HepG2 (cell line): ENCODE data around the gene AGPAT2. TPM values are rescaled to one million over a fixed set of nuclear protein-coding genes. Genes with fewer than 3 reads are reported as not detected.

Source experiments
- ATAC-seq: fragments of 200-7000 bp; cut with Tn5 transposase; 3 replicates; pipeline ENCODE4 v1.9.1; 2020; ENCODE audit warnings: mild to moderate bottlenecking, moderate library complexity
- BruUV-seq: library from RNA; stranded (reverse); fragments of 400-500 nt; replicated peaks from 2 replicates; lab custom pipeline; 2021; lab: Mats Ljungman, UMichigan
- CTCF ChIA-PET: fragments of 300-600 bp; formaldehyde crosslinking; extraction: SDS; loops from one replicate; lab custom pipeline; 2021; ENCODE audit warnings: low total read pairs, inconsistent platforms, low intra/inter-chr PET ratio; lab: Yijun Ruan, JAX
- POLR2A ChIA-PET: fragments of 350-600 bp; sonication (Branson Sonifier 250); formaldehyde crosslinking; loops from one replicate; lab custom pipeline; 2020; ENCODE audit warnings: antibody characterized with exemption, inconsistent platforms; lab: Yijun Ruan, JAX
- DNase-seq: peaks from one replicate; pipeline ENCODE4 v3.0.0-alpha.2; 2015; ENCODE audit warnings: low spot score
- FAIRE-seq: peaks from 3 replicates; lab custom pipeline; 2011; peaks lifted over from hg19 to GRCh38; lab: Jason Lieb, UNC
- H2AFZ ChIP-seq: one replicate; pipeline ENCODE4 v1.6.1; 2011; ENCODE audit warnings: low read length, inconsistent platforms
- H3K27ac ChIP-seq: fragments of 300-600 bp; 3 replicates; pipeline ENCODE4 v1.8.0; 2011; ENCODE audit warnings: mixed run types, mild to moderate bottlenecking, mixed read lengths, low read length, inconsistent platforms; ENCODE audit not compliant: insufficient read depth; ENCODE audit errors: extremely low read length
- H3K27me3 ChIP-seq, 2 experiments: fragments of 200-600 bp in 1 of 2; 2 replicates in 1 of 2; 3 replicates in 1 of 2; pipeline versions ENCODE4 v1.6.0 to v1.8.0; 2011; ENCODE audit warnings: low read length in 2 of 2, mild to moderate bottlenecking in 2 of 2, moderate library complexity in 2 of 2, inconsistent platforms in 1 of 2; ENCODE audit not compliant: insufficient read depth in 2 of 2, control insufficient read depth in 1 of 2
- H3K36me3 ChIP-seq, 2 experiments: fragments of 200-600 bp in 1 of 2; replicated peaks in 1 of 2; 2 replicates in 1 of 2; 3 replicates in 1 of 2; pipeline versions ENCODE4 v1.5.1 to v1.8.0; 2011; ENCODE audit warnings: low read length in 2 of 2, inconsistent platforms in 1 of 2; ENCODE audit not compliant: insufficient read depth in 2 of 2, control insufficient read depth in 1 of 2
- H3K4me1 ChIP-seq: 2 replicates; pipeline ENCODE4 v1.5.1; 2012; ENCODE audit warnings: low read length, inconsistent platforms; ENCODE audit not compliant: insufficient read depth
- H3K4me2 ChIP-seq: 2 replicates; pipeline ENCODE4 v1.6.0; 2011; ENCODE audit warnings: low read depth, low read length, inconsistent platforms
- H3K4me3 ChIP-seq, 3 experiments: fragments of 200-600 bp in 1 of 3; sonication (generic), shearing (Covaris generic) in 1 of 3; replicated peaks in 1 of 3; 2 replicates each; pipeline ENCODE4 v1.5.1; 2011 to 2016; ENCODE audit warnings: low read length in 3 of 3, inconsistent platforms in 2 of 3, low read depth in 2 of 3, mild to moderate bottlenecking in 2 of 3, control low read depth in 1 of 3, mixed read lengths in 1 of 3; ENCODE audit not compliant: insufficient read depth in 1 of 3
- H3K79me2 ChIP-seq: one replicate; pipeline ENCODE4 v1.6.1; 2011; ENCODE audit warnings: low read length, inconsistent platforms; ENCODE audit not compliant: insufficient read depth
- H3K9ac ChIP-seq: 2 replicates; pipeline ENCODE4 v1.6.0; 2011; ENCODE audit warnings: mild to moderate bottlenecking, low read depth, low read length, inconsistent platforms; ENCODE audit not compliant: insufficient read depth
- H3K9me3 ChIP-seq: 2 replicates; pipeline ENCODE4 v1.5.1; 2012; ENCODE audit warnings: mild to moderate bottlenecking, low read length
- H4K20me1 ChIP-seq: 2 replicates; pipeline ENCODE4 v1.6.0; 2011; ENCODE audit warnings: inconsistent platforms, mild to moderate bottlenecking, low read length, moderate library complexity; ENCODE audit not compliant: insufficient read depth
- ATF7 ChIP-seq, 2 experiments: fragments of 450-650 bp in 1 of 2; sonication (generic) in 1 of 2; formaldehyde crosslinking in 1 of 2; IDR thresholded peaks; 2 replicates each; pipeline versions ENCODE4 v1.4.0 to v1.6.1; 2016 to 2020; ENCODE audit warnings: antibody characterized with exemption in 1 of 2, mild to moderate bottlenecking in 1 of 2, missing genetic modification reagents in 1 of 2
- CCAR2 ChIP-seq: fragments of 200-400 bp; formaldehyde crosslinking; optimal IDR thresholded peaks from 2 replicates; pipeline ENCODE3; 2018; ENCODE audit warnings: low read depth, mild to moderate bottlenecking, low read length, moderate library complexity
- GFI1 ChIP-seq: sonication (generic); formaldehyde crosslinking; IDR thresholded peaks from 2 replicates; pipeline ENCODE4 v1.5.0; 2020; ENCODE audit warnings: missing genetic modification reagents, mild to moderate bottlenecking, borderline replicate concordance
- HBP1 ChIP-seq: IDR thresholded peaks from 2 replicates; pipeline ENCODE4 v1.6.1; 2016; ENCODE audit warnings: low read depth, control low read depth
- NFYC ChIP-seq: IDR thresholded peaks from 2 replicates; pipeline ENCODE4 v1.6.1; 2016; ENCODE audit warnings: missing genetic modification reagents, missing compliant biosample characterization
- PRMT3 ChIP-seq: sonication (generic); formaldehyde crosslinking; IDR thresholded peaks from 2 replicates; pipeline ENCODE4 v1.8.1; 2022; ENCODE audit warnings: low read depth, mild to moderate bottlenecking, moderate library complexity, missing genetic modification reagents, borderline replicate concordance
- ZNF30 ChIP-seq: sonication (generic); formaldehyde crosslinking; IDR thresholded peaks from 2 replicates; pipeline ENCODE4 v1.5.0; 2020; ENCODE audit warnings: mild to moderate bottlenecking, missing genetic modification reagents
- ZNF496 ChIP-seq: sonication (generic); formaldehyde crosslinking; IDR thresholded peaks from 2 replicates; pipeline ENCODE4 v1.8.1; 2023; ENCODE audit warnings: mild to moderate bottlenecking, moderate library complexity, missing genetic modification reagents; ENCODE audit not compliant: insufficient replicate concordance
- ZNF577 ChIP-seq: sonication (generic); formaldehyde crosslinking; IDR thresholded peaks from 2 replicates; pipeline ENCODE4 v1.4.0; 2020; ENCODE audit warnings: mild to moderate bottlenecking, low read depth, missing genetic modification reagents, borderline replicate concordance
- ZNF83 ChIP-seq: sonication (generic); formaldehyde crosslinking; IDR thresholded peaks from 2 replicates; pipeline ENCODE4 v1.4.0; 2020; ENCODE audit warnings: missing genetic modification reagents, mild to moderate bottlenecking, borderline replicate concordance
- WGBS: methylation state at CpG from one replicate; pipeline ENCODE4 v1.1.6; 2017; ENCODE audit warnings: low lambda C conversion rate; 5-methylcytosine and 5-hydroxymethylcytosine counted together
- in situ Hi-C: cut with HindIII; loops from 2 replicates; pipeline ENCODE4 v1.10.0; 2017; ENCODE audit warnings: low pct_unique_long_range_greater_than_20kb; ENCODE audit not compliant: extremely low pct_ligation_motif_present
- intact Hi-C: fragments of 100-400 bp; cut with micrococcal nuclease; formaldehyde crosslinking; loops from one replicate; pipeline ENCODE4 v1.10.0; 2022; ENCODE audit not compliant: unreplicated experiment
- polyA plus RNA-seq, 8 experiments: library from polyadenylated mRNA; depleted of rRNA in 3 of 8; stranded (reverse) in 7 of 8; unstranded in 1 of 8; fragments of >200 nt; fragmentation: Illumina TruSeq in 4 of 8; extraction: Trizol in 4 of 8; gene quantifications; 2 replicates each; pipeline versions ENCODE4 v1.2.1 to v1.2.3, GENCODE V29; 2011 to 2016; ENCODE audit warnings: low read depth in 4 of 8, missing spikeins in 1 of 8, mixed read lengths in 1 of 8; ENCODE audit not compliant: insufficient read depth in 1 of 8
- total RNA-seq, 5 experiments: library from RNA; depleted of rRNA; stranded (reverse); fragments of >200 nt; fragmentation: Illumina TruSeq; extraction: Trizol; gene quantifications; 2 replicates each; pipeline ENCODE4 v1.2.3, GENCODE V29; 2016; ENCODE audit warnings: low read depth in 1 of 5
- TF ChIP-seq, protein P1 (sequence below): sonication (generic); formaldehyde crosslinking; IDR thresholded peaks from 2 replicates; pipeline ENCODE4 v1.5.0; 2020; ENCODE audit warnings: mild to moderate bottlenecking, missing genetic modification reagents, borderline replicate concordance
- TF ChIP-seq, protein P2 (sequence below): sonication (generic); formaldehyde crosslinking; IDR thresholded peaks from 2 replicates; pipeline ENCODE4 v1.4.0; 2020; ENCODE audit warnings: missing genetic modification reagents

The AGPAT2 gene
- total and polyA plus RNA-seq, 2 of the 13 experiments (the other 11 are each of a cell fraction or from before 2014, with no cell fraction given), result 3.9 to 25.8 TPM

GRCh38 chr9:136654820-136655535, 32.3 kb downstream of the AGPAT2 start:
- no peak overlapping the region for H3K27ac ChIP-seq
- FAIRE-seq, result no peak
- CTCF ChIA-PET, result no interaction called here

More at GRCh38 chr9:136654820-136655535, 32.3 kb downstream of the AGPAT2 start:
- intact Hi-C loops (no loop called here), in situ Hi-C loops (no loop called here)
- ATAC-seq, result peak; percentile 17; the same call in 1 of the 3 replicates
- Histone ChIP-seq H2AFZ (no peak overlapping the region), H3K9me3 (no peaks in the 10 kb centered on the region), H3K36me3 (no peaks in the 10 kb centered on the region), H3K4me2 (peak overlapping the region; percentile 65), H3K79me2 (no peaks in the 10 kb centered on the region), H3K4me1 (peaks cover 28% of the 10 kb centered on the region), H3K4me3 (peak overlapping the region in 1 of 3 experiments; percentile 58; a peak in 1 of 6 replicates), H4K20me1 (no peaks in the 10 kb centered on the region), H3K9ac (no peak overlapping the region), H3K27me3 (peaks cover 40 to 78% of the 10 kb centered on the region in 2 experiments)
- DNase-seq, result no peak
- no TSS peak for BruUV-seq
- WGBS, result 45% methylated on average over 5 of the region's 15 CpGs
- POLR2A ChIA-PET, result no interaction called here
- TF ChIP-seq, protein P1, sequence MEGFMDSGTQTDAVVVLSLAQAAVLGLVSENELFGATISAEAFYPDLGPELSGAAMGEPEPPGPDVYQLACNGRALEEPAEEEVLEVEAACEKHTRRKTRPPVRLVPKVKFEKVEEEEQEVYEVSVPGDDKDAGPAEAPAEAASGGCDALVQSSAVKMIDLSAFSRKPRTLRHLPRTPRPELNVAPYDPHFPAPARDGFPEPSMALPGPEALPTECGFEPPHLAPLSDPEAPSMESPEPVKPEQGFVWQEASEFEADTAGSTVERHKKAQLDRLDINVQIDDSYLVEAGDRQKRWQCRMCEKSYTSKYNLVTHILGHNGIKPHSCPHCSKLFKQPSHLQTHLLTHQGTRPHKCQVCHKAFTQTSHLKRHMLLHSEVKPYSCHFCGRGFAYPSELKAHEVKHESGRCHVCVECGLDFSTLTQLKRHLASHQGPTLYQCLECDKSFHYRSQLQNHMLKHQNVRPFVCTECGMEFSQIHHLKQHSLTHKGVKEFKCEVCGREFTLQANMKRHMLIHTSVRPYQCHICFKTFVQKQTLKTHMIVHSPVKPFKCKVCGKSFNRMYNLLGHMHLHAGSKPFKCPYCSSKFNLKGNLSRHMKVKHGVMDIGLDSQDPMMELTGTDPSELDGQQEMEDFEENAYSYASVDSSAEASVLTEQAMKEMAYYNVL (CRISPR knock-in tag), result no peak
- TF ChIP-seq ZNF496 (CRISPR knock-in tag), result no peak
- no peak for TF ChIP-seq ZNF30 (CRISPR knock-in tag)
- no peak for TF ChIP-seq PRMT3 (CRISPR knock-in tag)
- TF ChIP-seq GFI1, result no peak
- TF ChIP-seq ATF7 (IDR thresholded peaks at IDR 0.05), result no peak
- TF ChIP-seq ATF7 (CRISPR knock-in tag; IDR thresholded peaks at IDR 0.05), result no peak
- TF ChIP-seq, protein P2, sequence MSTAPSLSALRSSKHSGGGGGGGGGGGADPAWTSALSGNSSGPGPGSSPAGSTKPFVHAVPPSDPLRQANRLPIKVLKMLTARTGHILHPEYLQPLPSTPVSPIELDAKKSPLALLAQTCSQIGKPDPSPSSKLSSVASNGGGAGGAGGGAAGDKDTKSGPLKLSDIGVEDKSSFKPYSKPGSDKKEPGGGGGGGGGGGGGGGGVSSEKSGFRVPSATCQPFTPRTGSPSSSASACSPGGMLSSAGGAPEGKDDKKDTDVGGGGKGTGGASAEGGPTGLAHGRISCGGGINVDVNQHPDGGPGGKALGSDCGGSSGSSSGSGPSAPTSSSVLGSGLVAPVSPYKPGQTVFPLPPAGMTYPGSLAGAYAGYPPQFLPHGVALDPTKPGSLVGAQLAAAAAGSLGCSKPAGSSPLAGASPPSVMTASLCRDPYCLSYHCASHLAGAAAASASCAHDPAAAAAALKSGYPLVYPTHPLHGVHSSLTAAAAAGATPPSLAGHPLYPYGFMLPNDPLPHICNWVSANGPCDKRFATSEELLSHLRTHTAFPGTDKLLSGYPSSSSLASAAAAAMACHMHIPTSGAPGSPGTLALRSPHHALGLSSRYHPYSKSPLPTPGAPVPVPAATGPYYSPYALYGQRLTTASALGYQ (CRISPR knock-in tag), result no peak
- no peak for TF ChIP-seq ZNF577 (CRISPR knock-in tag)
- TF ChIP-seq NFYC (CRISPR knock-in tag), result no peak
- no peak for TF ChIP-seq HBP1 (CRISPR knock-in tag)
- TF ChIP-seq CCAR2, result no peak
- no peak for TF ChIP-seq ZNF83 (CRISPR knock-in tag)
